ENCODE data around the gene DPP3. TPM values are rescaled to one million over a fixed set of nuclear protein-coding genes. Genes with fewer than 3 reads are reported as not detected.

Gene DPP3
- total and polyA plus RNA-seq, 2 of the 4 experiments (the other 2 are of a cell fraction): 51.8 to 66.3 TPM

DNA sequence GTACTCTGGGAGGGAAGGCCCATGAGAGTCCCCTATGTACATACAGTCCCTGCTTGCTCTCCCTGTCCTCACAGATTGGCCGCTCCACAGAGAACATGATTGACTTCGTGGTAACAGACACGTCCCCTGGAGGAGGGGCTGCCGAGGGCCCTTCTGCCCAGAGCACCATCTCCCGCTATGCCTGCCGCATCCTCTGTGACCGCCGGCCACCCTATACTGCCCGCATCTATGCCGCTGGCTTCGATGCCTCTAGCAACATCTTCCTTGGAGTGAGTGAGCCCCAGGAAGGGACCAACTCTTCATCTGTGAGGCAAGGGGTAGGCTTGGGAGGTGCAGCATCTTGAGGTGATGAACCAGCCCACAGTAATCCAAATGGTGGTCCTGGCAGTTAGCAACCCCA is 7.1 kb upstream of the DPP3 start:
- no peaks in the 10 kb centered on the region for H3K4me1 ChIP-seq (ENCODE audit: control insufficient read depth, insufficient read depth, low read length)
- 0 out of 2 replicates have a peak, but pooled peaks cover 5% of the 10 kb centered on the region for H3K9me1 ChIP-seq (ENCODE audit: insufficient read depth, low read length)
- H3K27me3 ChIP-seq (ENCODE audit: control insufficient read depth, insufficient read depth, low read length): no peaks in the 10 kb centered on the region
- TF ChIP-seq RCOR1 (IDR thresholded peaks at IDR 0.05; ENCODE audit: insufficient replicate concordance, low read length) (no peak), BHLHE40 (IDR thresholded peaks at IDR 0.05; ENCODE audit: low read depth, low read length) (no peak), MXI1 (IDR thresholded peaks at IDR 0.05; ENCODE audit: borderline replicate concordance, low read depth, low read length) (no peak), RFX5 (IDR thresholded peaks at IDR 0.05; ENCODE audit: low read depth, low read length) (no peak), MAZ (IDR thresholded peaks at IDR 0.05; ENCODE audit: borderline replicate concordance, low read depth, low read length) (no peak), MAFK (IDR thresholded peaks at IDR 0.05; ENCODE audit: low read depth, low read length) (no peak), RAD21 (IDR thresholded peaks at IDR 0.05; ENCODE audit: low read length) (no peak), FOS (IDR thresholded peaks at IDR 0.05; ENCODE audit: low read depth, low read length) (no peak)
- no CpG with 5 or more reads among the region's 11 CpGs for WGBS, 2 experiments (ENCODE audit: extremely low coverage in 2 of 2, insufficient read length in 1 of 2)
- no TSS peak for BruUV-seq (replicated peaks)
- POLR2A ChIA-PET (ENCODE audit: unreplicated experiment): interaction anchor here (1.1 kb wide), 1 partner anchor 12 kb away, joined by 3 read pairs; no protein-coding TSS in a partner anchor
- no peak overlapping the region for H4K91ac ChIP-seq (ENCODE audit: insufficient read depth, low read depth, low read length)
- H3K4me3 ChIP-seq (ENCODE audit: insufficient read depth, low read depth, low read length): no peak overlapping the region
- no peak overlapping the region for H2BK5ac ChIP-seq (ENCODE audit: low read depth, low read length, poor library complexity, severe bottlenecking)
- H2BK120ac ChIP-seq (ENCODE audit: low read depth, low read length): no peak overlapping the region
- no peak overlapping the region for H2AFZ ChIP-seq (replicated peaks; ENCODE audit: low read length, poor library complexity)
- H2BK20ac ChIP-seq (ENCODE audit: low read depth, low read length): no peak overlapping the region
- H4K5ac ChIP-seq (ENCODE audit: low read depth, low read length): no peak overlapping the region
- H2AK5ac ChIP-seq (ENCODE audit: low read depth, low read length): no peak overlapping the region
- no peak overlapping the region for H3K4ac ChIP-seq (ENCODE audit: low read depth, low read length)
- dilution Hi-C loops (cut with HindIII; ENCODE audit: low sequenced_read_pairs, unreplicated experiment): no loop called here
- intact Hi-C loops (cut with micrococcal nuclease): no loop called here
- H2AK9ac ChIP-seq (replicated peaks; ENCODE audit: low read depth, low read length, poor library complexity): no peak overlapping the region
- no peak overlapping the region for H3K27ac ChIP-seq (ENCODE audit: insufficient read depth, low read length)
- no peak overlapping the region for H4K8ac ChIP-seq (ENCODE audit: low read depth in 2 of 2, low read length in 2 of 2)
- no peak overlapping the region for H3K18ac ChIP-seq (ENCODE audit: low read depth, low read length)
- CTCF ChIA-PET: no interaction called here
- in situ Hi-C loops (cut with MboI; ENCODE audit: low sequenced_read_pairs): no loop called here
- peaks cover 35% of the 10 kb centered on the region for H3K36me3 ChIP-seq (ENCODE audit: control insufficient read depth, insufficient read depth, low read length)
- H3K79me1 ChIP-seq (ENCODE audit: low read depth in 1 of 2, low read length in 2 of 2): peaks cover 11 to 33% of the 10 kb centered on the region in 2 experiments
- no peak overlapping the region for H3K56ac ChIP-seq (ENCODE audit: extremely low read depth, insufficient read depth, low read length)
- no peak overlapping the region for H3K14ac ChIP-seq (replicated peaks; ENCODE audit: low read depth, low read length)
- H3K4me2 ChIP-seq (ENCODE audit: low read depth, low read length): no peak overlapping the region
- H3K9me3 ChIP-seq (ENCODE audit: control insufficient read depth, insufficient read depth, low read length): no peaks in the 10 kb centered on the region
- no peak for DNase-seq
- no peak overlapping the region for H3K23ac ChIP-seq (ENCODE audit: low read depth, low read length)
- H3K9ac ChIP-seq (ENCODE audit: low read depth, low read length): no peak overlapping the region
- H2BK15ac ChIP-seq (ENCODE audit: low read depth, low read length): no peak overlapping the region
- ATAC-seq (ENCODE audit: low read depth): no peak
- H4K20me1 ChIP-seq (ENCODE audit: insufficient read depth, low read length): peaks cover 4% of the 10 kb centered on the region; the same call in 1 of the 2 replicates

Data from IMR-90 (cell line).